Diencephalon (tissue), 1 donor: ENCODE data around the gene EEF1A2. TPM values are rescaled to one million over a fixed set of nuclear protein-coding genes. Genes with fewer than 3 reads are reported as not detected.

Experiments
- total RNA-seq: library from RNA; depleted of rRNA; stranded (reverse); fragments of >200 nt; gene quantifications from one replicate; pipeline ENCODE4 v1.2.3, GENCODE V29; 2014

The EEF1A2 gene
- 313 TPM for total RNA-seq

GRCh38 chr20:63498960-63499337 lies at the start of gene EEF1A2:
Gene EEF1A2, minus strand, starts transcription at chr20:63499083. Its CDS starts 1,320 bp downstream, at chr20:63497763.

DNA sequence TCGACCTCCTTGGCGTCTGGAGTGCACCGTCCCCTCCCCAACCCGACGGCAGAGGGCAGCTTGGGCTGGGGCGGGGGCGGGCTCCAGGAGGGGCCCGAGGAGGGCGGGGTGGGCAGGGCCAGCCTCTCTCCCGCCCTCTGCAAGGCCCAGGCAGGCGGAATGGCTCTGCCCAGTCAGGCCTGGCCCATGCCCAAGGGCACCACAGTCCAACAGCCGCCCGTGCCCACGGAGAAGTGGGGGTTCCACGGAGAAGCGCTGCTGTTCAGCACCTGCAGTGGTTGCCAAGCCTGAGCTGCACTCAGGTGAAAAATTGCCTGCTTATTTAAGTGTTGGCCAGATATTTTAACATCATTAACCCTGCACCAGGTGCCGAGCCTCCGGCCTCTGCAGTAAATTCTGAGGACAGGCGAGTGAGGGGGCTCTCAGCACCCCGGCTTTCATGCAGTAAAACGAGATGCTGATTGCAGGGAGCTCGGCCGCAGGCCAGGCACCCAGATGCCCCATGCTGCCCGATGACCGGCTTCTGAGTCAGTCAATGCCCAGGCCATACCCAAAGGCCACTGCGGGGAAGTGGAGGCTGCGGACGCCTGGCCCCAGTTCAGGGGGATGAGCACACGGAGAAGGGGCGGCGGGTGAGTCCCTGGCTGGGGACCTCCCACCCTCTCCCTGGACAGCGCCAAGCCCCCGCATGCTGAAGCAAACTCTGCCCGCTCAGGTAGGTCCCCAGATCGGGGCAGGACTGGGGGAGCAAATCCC lies 49.0 kb upstream of the EEF1A2 start, which contains the start of gene SRMS:
Gene SRMS (minus strand): TSS at position 25 of the 756 bp plus-strand sequence. CDS start 286 bp downstream, outside the sequence.

DNA sequence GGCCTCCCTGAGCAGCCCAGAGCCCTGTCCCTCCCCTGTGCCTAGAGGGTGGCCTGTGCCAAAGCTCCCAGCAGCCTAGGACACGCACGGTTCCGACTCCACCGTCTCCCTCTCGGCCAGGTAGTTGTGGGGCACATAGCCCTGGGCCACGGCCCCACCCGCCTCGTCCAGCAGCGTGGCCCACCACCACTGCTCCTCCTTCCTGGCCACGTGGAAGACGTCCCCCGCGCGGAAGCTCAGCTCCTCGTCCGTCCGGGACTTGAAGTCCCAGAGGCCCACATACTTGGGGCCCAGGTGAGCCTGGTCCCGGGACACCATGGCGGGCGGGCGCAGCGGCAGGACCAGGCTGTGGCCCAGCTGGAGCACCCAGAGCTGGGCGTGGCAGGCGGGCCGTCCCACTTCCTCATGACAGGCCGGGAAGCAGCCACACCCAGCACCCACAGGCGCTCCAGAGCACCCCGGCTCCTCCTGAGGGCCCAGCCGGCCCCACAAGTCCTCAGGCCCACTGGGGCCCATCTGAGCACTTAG lies 38.2 kb upstream of the EEF1A2 start, which contains the start of gene PTK6:
Gene PTK6 (minus strand): TSS at position 380 of the 528 bp plus-strand sequence. CDS start 62 bp downstream, at position 318.

DNA sequence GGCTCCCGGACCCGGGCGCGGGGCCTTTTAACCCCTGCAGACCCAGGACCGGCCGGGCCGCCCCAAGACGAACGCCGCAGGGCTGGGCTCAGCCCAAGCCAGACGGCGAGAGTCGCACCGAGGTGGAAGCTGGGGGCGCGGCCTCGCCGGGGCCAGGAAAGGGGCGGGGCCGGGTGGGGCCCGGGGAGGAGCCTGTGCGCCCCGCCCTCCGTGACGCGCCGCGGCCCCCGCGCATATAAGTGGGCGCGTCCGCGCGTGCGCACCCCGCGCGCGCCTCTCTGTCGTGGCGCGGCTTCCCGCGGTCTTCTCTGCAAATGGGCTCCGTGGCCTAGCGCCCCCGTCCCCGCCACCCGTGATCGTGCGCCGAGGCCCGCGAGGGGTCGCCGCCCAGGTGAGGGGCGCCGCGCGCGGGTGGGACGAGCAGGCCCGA lies 21.6 kb upstream of the EEF1A2 start, which contains the start of gene PPDPF:
Gene PPDPF (plus strand): TSS at position 262 of the 430 bp plus-strand sequence. CDS start 544 bp downstream, outside the sequence.

GRCh38 chr20:63471981-63472831 lies 26.7 kb downstream of the EEF1A2 start, which contains the start of gene KCNQ2:
Gene KCNQ2, minus strand, starts transcription at chr20:63472655. Its CDS starts 192 bp downstream, at chr20:63472463.

Other genes with a start within 250 kb of the EEF1A2 start
- gene NKAIN4, start 244.6 kb downstream of the EEF1A2 start, total RNA-seq, result 48.0 TPM
- gene ARFGAP1, start 226.3 kb downstream of the EEF1A2 start, total RNA-seq, result 37.6 TPM
- gene COL20A1, start 205.9 kb downstream of the EEF1A2 start, total RNA-seq, result 3.7 TPM
- gene CHRNA4, start 137.7 kb downstream of the EEF1A2 start, total RNA-seq, result 26.5 TPM
- 188 TPM for gene KCNQ2, start 26.4 kb downstream of the EEF1A2 start, total RNA-seq
- 66.2 TPM for gene PPDPF, start 21.7 kb upstream of the EEF1A2 start, total RNA-seq
- not detected for gene PTK6, start 38.3 kb upstream of the EEF1A2 start, total RNA-seq
- gene SRMS, start 48.7 kb upstream of the EEF1A2 start, total RNA-seq, result not detected
- gene FNDC11, start 55.1 kb upstream of the EEF1A2 start, total RNA-seq, result 3.5 TPM
- gene HELZ2, start 75.2 kb upstream of the EEF1A2 start, total RNA-seq, result 5.3 TPM
- gene GMEB2, start 128.0 kb upstream of the EEF1A2 start, total RNA-seq, result 7.8 TPM
- 191 TPM for gene STMN3, start 154.3 kb upstream of the EEF1A2 start, total RNA-seq
- 8.8 TPM for gene RTEL1, start 159.2 kb upstream of the EEF1A2 start, total RNA-seq
- gene TNFRSF6B, start 197.6 kb upstream of the EEF1A2 start, total RNA-seq, result 1.6 TPM
- gene ARFRP1, start 208.9 kb upstream of the EEF1A2 start, total RNA-seq, result 26.3 TPM
- gene ZGPAT, start 209.0 kb upstream of the EEF1A2 start, total RNA-seq, result 12.0 TPM
- gene LIME1, start 237.6 kb upstream of the EEF1A2 start, total RNA-seq, result 3.5 TPM
- gene SLC2A4RG, start 240.7 kb upstream of the EEF1A2 start, total RNA-seq, result 4.6 TPM